Stimulated activated naive CD4-positive, alpha-beta T cell (primary cell): ENCODE results near the gene TTI1.
"Not testable (repeated sequence)": the region's sequence is repeated elsewhere in the genome, so short reads cannot be mapped to it uniquely, and the experiment has no call there.

Source experiments
- DNase-seq, 6 experiments: peaks; one replicate each; lab custom pipeline; 2025; lab: John Stamatoyannopoulos, UW

TTI1 gene

DNA sequence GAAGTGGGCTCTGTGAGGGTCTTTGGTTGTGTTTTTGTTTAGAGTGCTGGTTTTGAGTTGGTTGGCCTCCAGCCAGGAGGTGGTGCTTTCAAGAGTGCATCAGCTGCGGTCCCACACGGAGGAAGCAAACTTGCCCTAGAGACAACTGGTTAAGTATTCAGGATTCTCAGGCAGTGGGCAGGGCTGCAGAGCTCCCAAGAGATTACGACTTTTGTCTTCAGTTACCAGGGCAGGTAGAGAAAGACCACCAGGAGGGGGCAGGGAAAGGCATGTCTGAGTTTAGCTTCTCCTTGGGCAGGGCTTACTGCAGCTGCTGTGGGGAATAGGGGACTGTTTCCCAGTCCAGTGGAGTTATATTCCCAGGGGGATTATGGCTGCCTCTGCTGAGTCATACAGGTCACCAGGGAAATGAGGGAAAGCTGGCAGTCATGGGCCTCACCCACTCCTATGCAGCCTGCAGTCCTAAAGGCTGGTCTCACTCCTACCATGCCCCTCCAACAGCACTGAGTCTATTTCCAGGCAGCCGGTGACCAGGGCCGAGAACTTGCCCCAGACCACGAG, 64.3 kb downstream of the TTI1 start:
- no peak for DNase-seq

- DNase-seq = not testable (repeated sequence)
Measured at GRCh38 chr20:37963483-37963882, 69.8 kb downstream of the TTI1 start.

- DNase-seq = no peak
Measured at GRCh38 chr20:37961066-37961465, 72.2 kb downstream of the TTI1 start.

DNA sequence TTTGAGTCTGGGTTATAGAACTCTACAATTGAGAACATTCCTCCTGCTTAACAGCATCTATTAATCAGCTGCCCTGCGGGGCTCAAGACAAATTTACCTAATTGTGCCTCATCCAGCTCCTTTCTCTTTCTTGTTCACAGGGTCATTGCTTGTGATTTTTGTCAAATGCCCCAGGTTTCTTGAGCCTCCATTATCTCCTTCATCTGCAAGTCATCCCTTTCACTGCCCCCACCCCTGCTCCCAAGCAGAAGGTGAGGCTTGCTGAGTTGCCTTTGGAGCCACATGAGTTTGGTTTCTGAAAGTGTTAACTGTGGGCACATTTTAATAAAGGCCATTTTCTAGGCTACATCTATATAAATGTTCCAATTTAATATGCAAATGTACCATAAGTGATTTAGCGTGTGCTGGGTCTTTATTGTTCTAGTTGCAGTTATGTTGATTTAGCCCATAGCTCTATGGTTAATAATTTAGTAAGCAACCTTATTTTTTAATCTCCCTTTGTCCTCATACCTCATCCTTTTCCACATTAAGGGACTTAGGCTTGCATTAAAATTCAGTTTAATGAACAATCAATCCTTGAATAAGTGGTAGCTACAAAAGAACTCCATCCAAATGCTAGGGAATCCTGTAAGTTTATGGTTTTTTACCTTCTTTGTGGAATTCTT, 74.3 kb downstream of the TTI1 start:
- DNase-seq = no peak

- no peak for DNase-seq
Measured at GRCh38 chr20:37956107-37956585, 77.1 kb downstream of the TTI1 start.

- no peak for DNase-seq
Measured at GRCh38 chr20:37955511-37955910, 77.7 kb downstream of the TTI1 start.

GRCh38 chr20:37954626-37955025, 78.6 kb downstream of the TTI1 start:
- DNase-seq = no peak

DNA sequence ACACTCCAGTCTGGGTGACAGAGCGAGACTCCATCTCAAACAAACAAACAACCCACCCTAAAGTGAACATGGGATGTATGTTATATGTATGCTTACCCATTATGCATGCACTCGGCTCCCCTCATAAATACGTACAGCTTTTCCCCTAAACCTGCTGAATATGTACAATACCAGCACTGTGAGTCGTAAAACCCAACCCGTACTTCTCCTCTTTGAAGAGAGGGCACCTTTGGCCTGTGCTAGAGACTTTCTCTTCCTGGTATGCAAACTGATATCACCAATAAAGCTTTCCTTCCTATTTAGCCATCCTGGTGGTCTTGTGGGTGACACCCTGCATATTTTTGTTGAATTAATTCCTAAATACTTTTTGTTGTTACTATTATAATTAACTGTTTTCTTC, 79.1 kb downstream of the TTI1 start:
- no peak for DNase-seq

DNA sequence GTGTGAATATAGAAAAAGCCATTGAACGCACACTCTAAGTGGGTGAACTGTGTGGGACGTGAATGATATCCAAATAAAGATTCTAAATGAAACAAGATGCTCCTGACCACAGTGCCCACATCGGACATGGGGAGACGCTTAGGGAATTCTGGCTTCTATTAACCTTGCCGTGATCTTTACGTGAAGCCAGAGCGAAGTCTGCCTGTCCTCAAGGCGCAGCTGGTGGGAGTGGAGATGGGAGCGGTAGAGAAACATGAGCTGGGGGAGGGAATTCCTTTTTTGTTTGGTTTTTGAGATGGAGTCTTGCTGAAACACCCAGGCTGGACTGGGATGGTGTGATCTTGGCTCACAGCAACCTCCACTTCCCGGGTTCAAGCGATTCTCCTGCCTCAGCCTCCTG, 84.3 kb downstream of the TTI1 start:
- DNase-seq = no peak

- DNase-seq = no peak
Measured at GRCh38 chr20:37947943-37948342, 85.3 kb downstream of the TTI1 start.

- no peak for DNase-seq
Measured at GRCh38 chr20:37946946-37947345, 86.3 kb downstream of the TTI1 start.

- no peak for DNase-seq
Measured at GRCh38 chr20:37945091-37945547, 88.1 kb downstream of the TTI1 start.

DNA sequence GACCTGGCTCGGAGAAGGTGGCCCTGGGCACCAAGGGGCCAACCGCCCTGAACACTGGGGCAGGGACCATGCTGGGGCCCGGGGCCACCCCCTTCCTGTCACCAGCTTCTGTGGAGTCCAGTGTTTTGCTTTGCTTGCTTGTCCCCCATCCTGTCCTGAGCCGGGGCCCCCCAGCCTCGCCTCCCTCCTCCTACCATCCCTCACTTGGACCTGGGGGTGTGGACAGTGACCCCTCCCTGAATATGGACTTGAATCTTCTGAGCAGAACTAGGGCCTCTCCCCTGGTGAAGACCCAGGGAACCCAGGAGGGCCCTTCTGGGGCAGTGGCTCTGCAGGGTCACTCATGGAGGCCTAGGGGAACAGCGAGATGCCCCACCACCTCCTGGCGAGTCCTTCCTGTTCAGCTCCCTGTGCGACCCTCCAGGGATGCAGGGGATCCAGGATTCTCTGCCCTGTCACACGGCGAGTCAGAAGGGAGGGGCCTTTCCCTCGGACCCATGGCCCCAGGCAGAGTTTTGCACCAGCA, 88.7 kb downstream of the TTI1 start:
- no peak for DNase-seq

- DNase-seq = no peak
Measured at GRCh38 chr20:37943501-37944455, 89.5 kb downstream of the TTI1 start.

GRCh38 chr20:37943033-37943432, 90.2 kb downstream of the TTI1 start:
- DNase-seq = no peak

- no peak for DNase-seq
Measured at GRCh38 chr20:37941992-37942391, 91.3 kb downstream of the TTI1 start.

DNA sequence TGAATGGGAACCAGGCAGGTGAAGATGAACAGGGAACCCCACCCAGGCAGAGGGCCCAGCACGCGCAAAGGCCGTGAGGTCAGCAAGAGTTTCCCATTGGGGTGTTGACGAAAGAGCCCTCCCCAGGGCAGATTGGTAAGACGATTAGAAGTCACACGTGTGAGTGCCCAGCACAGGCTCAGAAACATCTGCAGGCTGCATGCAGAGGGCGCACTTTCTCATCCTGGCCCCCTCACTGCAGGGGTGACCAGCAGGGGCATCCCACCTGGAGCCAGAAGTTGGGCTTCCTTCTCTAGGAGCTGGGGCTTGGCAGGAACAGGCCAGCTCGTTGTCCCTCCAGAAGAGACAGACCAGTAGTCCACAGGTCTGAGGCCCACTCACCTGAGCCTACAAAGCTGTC, 91.9 kb downstream of the TTI1 start:
- DNase-seq = no peak

- DNase-seq = no peak
Measured at GRCh38 chr20:37940858-37941257, 92.4 kb downstream of the TTI1 start.

DNA sequence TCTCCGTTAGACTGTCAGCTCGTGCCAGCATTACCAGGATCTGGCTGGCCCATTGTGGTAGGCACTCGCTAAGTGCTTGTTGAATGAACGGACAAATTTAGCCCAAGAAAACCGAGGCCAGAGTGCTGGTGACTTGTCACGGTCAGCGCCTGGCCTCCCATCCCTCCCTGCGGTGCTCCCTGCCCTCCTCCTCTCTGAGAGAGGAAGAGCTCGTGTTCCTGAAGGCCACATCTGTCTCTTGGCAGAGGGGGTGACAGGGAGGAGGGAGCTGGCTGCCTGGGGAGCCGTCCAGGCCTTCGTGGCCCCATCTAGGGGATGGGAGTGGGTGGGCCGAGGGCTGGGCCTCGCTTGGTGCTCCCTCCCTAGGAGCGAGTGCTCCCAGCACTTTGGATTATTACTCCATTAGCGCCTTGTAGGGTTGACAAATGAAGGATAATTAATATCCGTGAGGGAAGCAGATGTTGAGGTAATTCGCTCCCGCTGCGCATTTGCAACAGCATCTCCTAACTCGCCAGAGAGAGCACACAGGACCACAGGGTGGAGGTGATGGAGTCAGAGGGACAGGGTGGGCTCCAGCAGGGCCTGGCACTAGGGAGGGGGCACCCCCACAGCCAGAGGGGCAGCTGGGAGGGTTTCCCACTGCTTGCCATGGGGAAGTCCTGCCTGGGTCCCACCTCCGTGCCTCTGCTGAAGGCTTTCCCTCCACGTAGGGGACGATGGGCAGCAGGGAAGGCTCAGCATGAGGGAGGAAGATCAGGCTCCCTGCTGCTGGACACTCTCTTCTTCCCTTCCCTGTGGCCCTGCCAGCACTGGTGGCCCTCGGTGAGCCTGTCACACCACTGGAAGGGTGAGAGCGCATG, 93.3 kb downstream of the TTI1 start:
- DNase-seq = no peak

GRCh38 chr20:37938954-37939353, 94.3 kb downstream of the TTI1 start:
- no peak for DNase-seq

GRCh38 chr20:37938181-37938750, 95.0 kb downstream of the TTI1 start:
- DNase-seq = no peak
